Hippocampal formation (tissue), 2 donors: Measurements from ENCODE around the gene AP1S3.

Experiments
- DNase-seq, 2 donors: peaks; one replicate each; lab custom pipeline; 2025; lab: John Stamatoyannopoulos, UW

Gene AP1S3

GRCh38 chr2:223759569-223760430 lies 77.6 kb downstream of the AP1S3 start:
- DNase-seq, result no peak

DNA sequence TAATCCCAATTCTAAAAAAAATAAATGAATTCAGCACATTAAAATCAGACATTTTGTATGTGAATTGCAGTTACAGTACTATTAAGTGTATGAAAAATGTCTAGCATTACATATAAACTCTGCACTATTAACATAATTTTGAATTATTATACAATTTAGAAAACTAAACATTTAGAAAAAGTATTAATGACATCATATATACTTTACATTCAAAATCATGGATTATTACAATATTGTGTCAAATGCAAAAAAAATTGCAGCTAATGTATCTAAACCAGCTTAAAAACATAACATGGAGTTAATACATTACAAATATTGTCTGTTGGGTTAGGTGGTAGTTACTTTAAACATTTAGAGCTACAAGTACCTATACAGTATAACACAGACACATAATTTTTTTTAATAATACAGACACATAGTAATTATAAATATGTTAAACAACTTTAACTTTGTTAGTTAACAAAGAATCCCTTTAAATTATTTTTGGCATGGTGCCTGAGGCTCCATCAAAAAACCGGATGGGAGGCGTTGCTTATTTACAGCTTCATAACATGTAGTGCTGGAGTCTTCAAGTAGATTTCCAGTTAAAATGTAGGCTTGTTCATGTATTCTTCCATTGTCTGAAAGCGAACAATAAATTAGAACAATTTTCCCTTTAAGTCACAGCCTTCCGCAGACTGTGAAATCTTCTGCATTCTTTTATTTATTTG lies 79.1 kb downstream of the AP1S3 start:
- no peak for DNase-seq

- DNase-seq, result no peak
Measured at GRCh38 chr2:223753940-223754339, 83.4 kb downstream of the AP1S3 start.

- no peak for DNase-seq
Measured at GRCh38 chr2:223751012-223751411, 86.4 kb downstream of the AP1S3 start.

- no peak for DNase-seq
Measured at GRCh38 chr2:223747392-223748042, 89.9 kb downstream of the AP1S3 start.

- no peak for DNase-seq
Measured at GRCh38 chr2:223746611-223747010, 90.8 kb downstream of the AP1S3 start.

GRCh38 chr2:223744580-223744979 lies 92.8 kb downstream of the AP1S3 start:
- no peak for DNase-seq

DNA sequence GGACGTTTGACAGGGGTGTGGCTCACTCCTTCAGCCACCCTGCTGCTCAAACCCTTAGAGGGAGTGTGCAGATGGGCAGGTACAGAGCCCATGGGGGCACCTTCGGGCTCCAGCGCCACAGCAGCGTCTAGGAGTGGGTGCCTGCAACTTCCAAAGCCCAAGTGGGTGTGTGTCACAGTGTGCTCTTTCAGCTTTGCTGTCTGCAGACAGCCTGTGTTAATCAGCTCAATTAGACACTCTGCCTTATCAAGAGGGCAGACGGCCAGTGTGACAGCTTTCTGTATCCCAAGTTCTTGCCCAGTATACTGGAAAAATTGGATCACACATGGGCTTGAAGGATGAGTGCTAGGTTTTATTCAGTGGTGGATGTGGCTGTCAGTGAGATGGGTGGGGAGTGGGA lies 96.7 kb downstream of the AP1S3 start:
- DNase-seq, result no peak

GRCh38 chr2:223737207-223737606 lies 100.2 kb downstream of the AP1S3 start:
- no peak for DNase-seq

- no peak for DNase-seq
Measured at GRCh38 chr2:223736488-223736887, 100.9 kb downstream of the AP1S3 start.

- no peak for DNase-seq
Measured at GRCh38 chr2:223735659-223736244, 101.6 kb downstream of the AP1S3 start.

GRCh38 chr2:223735035-223735640 lies 102.2 kb downstream of the AP1S3 start:
- DNase-seq, result no peak

GRCh38 chr2:223734346-223734745 lies 103.0 kb downstream of the AP1S3 start:
- DNase-seq, result no peak

- no peak for DNase-seq
Measured at GRCh38 chr2:223732346-223732745, 105.0 kb downstream of the AP1S3 start.

- no peak for DNase-seq
Measured at GRCh38 chr2:223731503-223731902, 105.9 kb downstream of the AP1S3 start.

DNA sequence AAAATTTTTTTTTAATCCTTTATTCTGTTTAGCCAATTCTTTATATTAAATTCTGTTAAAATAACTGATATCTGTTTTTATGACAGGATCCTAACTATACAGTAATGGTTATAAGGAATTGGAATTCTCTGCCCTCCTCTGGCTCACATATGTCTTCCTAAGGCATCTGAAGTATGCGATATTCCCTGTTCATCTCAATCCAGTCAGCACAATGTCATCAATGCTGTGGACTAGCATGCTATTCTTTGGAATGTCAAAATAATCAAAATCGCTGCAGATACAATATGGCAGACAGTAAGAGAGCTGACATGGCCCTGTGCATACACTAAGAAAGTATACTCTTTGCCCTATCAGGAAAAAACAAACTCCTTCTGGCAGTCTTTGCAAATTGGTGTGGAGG lies 107.6 kb downstream of the AP1S3 start:
- no peak for DNase-seq

DNA sequence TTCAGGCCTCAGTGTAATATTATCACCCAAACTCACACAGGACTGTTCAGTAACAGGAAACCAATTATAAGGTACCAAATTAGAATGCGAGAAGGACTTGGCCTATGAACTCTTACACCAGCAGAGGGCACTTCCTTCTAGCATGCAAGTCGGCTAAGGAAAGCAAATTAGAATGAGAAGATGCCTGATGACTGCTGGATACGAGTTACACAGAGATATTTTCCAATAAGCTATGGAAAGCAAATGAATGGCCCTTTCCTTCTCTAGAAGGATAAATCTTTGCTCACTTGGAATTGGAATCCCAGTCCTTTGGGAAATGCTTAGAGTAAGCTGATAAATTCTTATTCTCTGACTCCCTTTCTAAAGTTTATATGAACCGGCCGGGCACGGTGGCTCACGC lies 109.8 kb downstream of the AP1S3 start:
- peak in 1 of 2 donors; percentile 21 for DNase-seq

DNA sequence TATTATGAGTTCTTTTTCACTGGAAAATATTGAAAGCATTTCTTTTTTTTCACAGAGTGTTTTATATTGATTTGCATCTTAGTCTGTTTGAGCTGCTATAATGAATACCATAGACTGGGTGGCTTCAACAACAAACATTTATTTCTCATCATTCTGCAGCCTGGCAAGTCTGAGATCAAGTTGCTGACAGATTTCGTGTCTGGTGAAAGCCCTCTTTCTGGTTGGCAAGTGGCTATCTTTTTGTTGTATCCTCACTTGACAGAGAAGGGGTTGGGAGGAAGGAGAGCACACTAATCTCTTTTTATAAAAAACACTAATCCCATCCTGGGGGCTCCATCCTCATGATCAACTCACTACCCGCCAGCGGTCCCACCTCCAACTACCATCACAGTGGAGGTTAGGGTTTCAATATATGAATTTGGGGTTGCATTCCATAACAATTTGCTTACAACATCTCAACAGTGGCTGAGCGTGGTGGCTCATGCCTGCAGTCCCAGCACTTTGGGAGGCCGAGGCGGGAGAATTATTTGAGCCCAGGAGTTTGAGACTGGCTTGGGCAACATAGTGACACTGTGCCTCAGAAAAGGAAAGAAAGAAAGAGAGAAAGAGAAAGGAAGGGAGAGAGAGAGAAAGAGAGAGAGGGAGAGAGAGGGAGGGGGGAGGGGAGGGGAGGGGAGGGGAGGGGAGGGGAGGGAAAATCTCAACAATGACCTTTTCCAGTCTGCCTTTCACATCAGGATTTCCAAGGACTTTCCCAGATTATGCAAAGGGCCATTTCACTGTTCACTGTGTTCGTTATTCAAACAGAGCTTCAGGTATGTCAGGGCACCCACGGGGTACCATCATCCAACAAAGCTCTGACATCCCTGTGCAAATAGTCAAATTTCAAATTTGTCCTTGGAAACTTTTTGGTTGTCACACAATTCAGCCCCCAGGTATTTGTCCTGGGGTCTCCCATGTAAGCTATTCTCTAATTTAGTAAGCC lies 111.1 kb downstream of the AP1S3 start:
- DNase-seq, result no peak

DNA sequence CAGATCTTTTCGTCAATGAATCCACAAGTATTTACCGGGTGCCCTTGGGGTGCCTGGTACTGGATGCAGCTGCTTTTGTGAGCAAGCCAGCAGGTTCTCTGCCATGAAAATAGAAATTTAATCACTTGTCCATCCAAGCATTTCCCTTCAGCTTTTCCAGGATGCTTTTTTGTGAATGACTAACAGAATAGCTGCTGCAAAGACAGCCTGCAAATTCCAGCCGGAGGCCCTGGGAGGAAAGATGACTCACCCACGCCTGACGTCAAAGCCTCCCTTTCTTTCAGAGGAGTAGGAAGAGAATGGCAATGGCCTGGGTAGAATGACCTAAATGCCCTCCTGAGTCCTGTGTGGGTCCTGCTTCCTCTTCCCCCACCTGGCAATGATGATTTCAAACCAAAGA lies 111.9 kb downstream of the AP1S3 start:
- DNase-seq, result peak; percentile 32 to 48

DNA sequence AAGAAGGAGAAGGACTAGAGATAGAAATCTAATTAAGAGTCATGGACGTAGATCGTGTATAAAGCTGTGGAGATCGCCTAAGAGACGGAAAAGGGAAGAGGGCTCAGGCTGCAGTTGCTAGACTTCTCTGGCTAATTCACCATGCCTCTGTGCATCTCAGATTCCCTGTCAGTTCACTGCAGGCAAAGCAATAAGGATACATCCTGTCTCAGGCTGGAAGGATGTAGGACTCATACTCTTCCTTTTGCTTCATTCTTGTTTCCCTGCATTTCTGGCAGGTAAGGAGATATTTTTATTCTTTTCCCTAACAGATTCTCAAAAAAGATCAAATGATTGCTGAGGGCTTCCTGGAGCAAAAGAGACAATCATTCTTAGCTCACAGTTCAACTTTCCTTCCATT lies 112.5 kb downstream of the AP1S3 start:
- no peak for DNase-seq

DNA sequence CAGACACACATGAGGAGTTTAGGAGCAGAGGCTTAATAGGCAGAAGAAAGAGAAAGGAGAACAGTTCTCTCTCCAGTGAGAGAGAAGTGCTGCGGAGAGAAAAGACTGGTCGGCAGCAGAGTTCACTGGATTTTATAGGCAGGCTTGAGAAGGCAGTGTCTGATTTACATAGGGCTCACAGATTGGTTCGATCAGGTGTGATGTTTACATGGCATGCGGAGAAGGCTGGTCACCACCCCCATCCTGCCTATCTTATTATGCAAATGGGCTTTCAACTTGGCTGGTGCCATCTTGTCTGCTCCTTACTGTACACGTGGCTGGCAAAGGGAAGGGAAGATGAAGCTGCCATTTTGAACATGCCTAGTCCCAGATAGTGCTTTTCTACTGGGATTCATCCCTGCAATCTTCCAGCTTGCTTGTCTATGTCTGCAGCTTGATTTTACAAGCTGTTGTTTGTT lies 113.4 kb downstream of the AP1S3 start:
- no peak for DNase-seq
